CD8-positive, alpha-beta memory T cell (primary cell): Measurements from ENCODE around the gene SLCO4A1. TPM values are rescaled to one million over a fixed set of nuclear protein-coding genes. Genes with fewer than 3 reads are reported as not detected.

Experiments used
- CTCF ChIA-PET: fragments of 350-600 bp; sonication (Branson Sonifier 250); formaldehyde crosslinking; loops from one replicate; lab custom pipeline; 2021; ENCODE audit warnings: antibody characterized with exemption; lab: Charles Lee
- POLR2A ChIA-PET: fragments of 350-600 bp; sonication (Branson Sonifier 250); formaldehyde crosslinking; loops from one replicate; lab custom pipeline; 2021; ENCODE audit warnings: antibody characterized with exemption; lab: Charles Lee
- DNase-seq, 5 donors: peaks; one replicate each; pipeline versions ENCODE4 v3.0.0 to v3.0.0-alpha.2; 2020 to 2022; ENCODE audit warnings: mixed read lengths in 1 of 5
- H3K27ac ChIP-seq: one replicate; pipeline ENCODE4 v1.7.0; 2013; ENCODE audit warnings: low read depth, mild to moderate bottlenecking, low read length, moderate library complexity
- H3K27me3 ChIP-seq: 2 replicates; pipeline ENCODE4 v1.7.0; 2013; ENCODE audit warnings: low read length, mild to moderate bottlenecking; ENCODE audit not compliant: insufficient read depth, poor library complexity, severe bottlenecking
- H3K36me3 ChIP-seq: 2 replicates; pipeline ENCODE4 v1.7.0; 2013; ENCODE audit warnings: mild to moderate bottlenecking, low read length, moderate library complexity; ENCODE audit not compliant: insufficient read depth
- H3K4me1 ChIP-seq: 2 replicates; pipeline ENCODE4 v1.7.0; 2013; ENCODE audit warnings: mild to moderate bottlenecking, low read length, moderate library complexity; ENCODE audit not compliant: insufficient read depth
- H3K4me3 ChIP-seq: 2 replicates; pipeline ENCODE4 v1.7.0; 2013; ENCODE audit warnings: mild to moderate bottlenecking, low read length
- H3K9me3 ChIP-seq: 2 replicates; pipeline ENCODE4 v1.7.0; 2013; ENCODE audit warnings: mild to moderate bottlenecking, low read length
- H3K27ac Mint-ChIP-seq, 8 donors: one replicate each; pipeline ENCODE4 v1.8.0; 2020 to 2021; ENCODE audit warnings: mixed read lengths in 8 of 8, mild to moderate bottlenecking in 6 of 8, inconsistent platforms in 3 of 8, moderate library complexity in 3 of 8
- H3K27me3 Mint-ChIP-seq, 2 donors: one replicate each; pipeline ENCODE4 v1.8.0; 2020 to 2021; ENCODE audit warnings: mixed read lengths in 2 of 2, mild to moderate bottlenecking in 1 of 2, moderate library complexity in 1 of 2
- H3K36me3 Mint-ChIP-seq, 3 donors: one replicate each; pipeline ENCODE4 v1.8.0; 2020 to 2021; ENCODE audit warnings: mixed read lengths in 3 of 3, inconsistent platforms in 1 of 3, mild to moderate bottlenecking in 1 of 3
- H3K4me1 Mint-ChIP-seq, 3 donors: one replicate each; pipeline ENCODE4 v1.8.0; 2020 to 2021; ENCODE audit warnings: mixed read lengths in 3 of 3, inconsistent platforms in 1 of 3, mild to moderate bottlenecking in 1 of 3
- H3K4me3 Mint-ChIP-seq, 7 donors: one replicate each; pipeline ENCODE4 v1.8.0; 2020 to 2021; ENCODE audit warnings: mixed read lengths in 7 of 7, mild to moderate bottlenecking in 6 of 7, moderate library complexity in 4 of 7, inconsistent platforms in 2 of 7
- H3K9me3 Mint-ChIP-seq, 5 donors: one replicate each; pipeline ENCODE4 v1.8.0; 2020 to 2022; ENCODE audit warnings: mixed read lengths in 5 of 5, mild to moderate bottlenecking in 3 of 5, moderate library complexity in 2 of 5, inconsistent platforms in 1 of 5
- polyA plus RNA-seq: library from polyadenylated mRNA; unstranded; fragments of 300-500 nt; fragmentation: Illumina TruSeq; gene quantifications from one replicate; pipeline ENCODE4 v1.2.3, GENCODE V29; 2021
- total RNA-seq, 2 experiments: library from RNA; stranded (reverse); gene quantifications; one replicate each; pipeline ENCODE4 v1.2.3, GENCODE V29; 2021

SLCO4A1 gene
- total and polyA plus RNA-seq, 3 experiments from 2014 or later: 0.47 to 44.9 (median 42.0) TPM

- no peak for DNase-seq
- Histone ChIP-seq H3K4me3 (no peak overlapping the region), H3K27me3 (peaks cover 8% of the 10 kb centered on the region), H3K27ac (no peak overlapping the region), H3K36me3 (no peaks in the 10 kb centered on the region), H3K4me1 (peaks cover 13% of the 10 kb centered on the region), H3K9me3 (no peaks in the 10 kb centered on the region)
- H3K36me3 Mint-ChIP-seq: no peaks in the 10 kb centered on the region
- H3K4me1 Mint-ChIP-seq: peaks cover 9 to 27% (median 16%) of the 10 kb centered on the region in 3 donors
- no peak overlapping the region for H3K4me3 Mint-ChIP-seq
- no peaks in the 10 kb centered on the region for H3K9me3 Mint-ChIP-seq
- ChIA-PET POLR2A (no interaction called here), CTCF (interaction anchor here (0.9 kb wide), 1 partner anchor 29 kb away, joined by 3 read pairs; no protein-coding TSS in a partner anchor)
- no peak overlapping the region for H3K27ac Mint-ChIP-seq
- H3K27me3 Mint-ChIP-seq: peaks cover 20 to 24% of the 10 kb centered on the region in 2 donors
These were observed 68.8 kb downstream of the SLCO4A1 start for GRCh38 chr20:62710886-62711702.

GRCh38 chr20:62711703-62712101, 69.4 kb downstream of the SLCO4A1 start:
- peaks cover 19% of the 10 kb centered on the region for H3K4me1 ChIP-seq
- Mint-ChIP-seq H3K4me1 (peaks cover 15 to 33% (median 21%) of the 10 kb centered on the region in 3 donors), H3K27ac (no peak overlapping the region), H3K9me3 (no peaks in the 10 kb centered on the region), H3K4me3 (no peak overlapping the region), H3K27me3 (peaks cover 22 to 23% of the 10 kb centered on the region in 2 donors), H3K36me3 (no peaks in the 10 kb centered on the region)
- no peak overlapping the region for H3K4me3 ChIP-seq
- no peaks in the 10 kb centered on the region for H3K36me3 ChIP-seq
- POLR2A ChIA-PET: no interaction called here
- H3K9me3 ChIP-seq: no peaks in the 10 kb centered on the region
- CTCF ChIA-PET: interaction anchor here (0.9 kb wide), 1 partner anchor 28 kb away, joined by 3 read pairs; no protein-coding TSS in a partner anchor
- DNase-seq: no peak
- peaks cover 8% of the 10 kb centered on the region for H3K27me3 ChIP-seq
- no peak overlapping the region for H3K27ac ChIP-seq

- Mint-ChIP-seq H3K27ac (no peak overlapping the region), H3K36me3 (no peaks in the 10 kb centered on the region), H3K27me3 (peaks cover 16 to 19% of the 10 kb centered on the region in 2 donors)
These were observed 70.3 kb downstream of the SLCO4A1 start for GRCh38 chr20:62712606-62713005.

GRCh38 chr20:62714006-62714405, 71.7 kb downstream of the SLCO4A1 start:
- Histone ChIP-seq H3K27me3 (peaks cover 8% of the 10 kb centered on the region), H3K27ac (no peak overlapping the region), H3K36me3 (no peaks in the 10 kb centered on the region), H3K9me3 (no peaks in the 10 kb centered on the region), H3K4me3 (no peak overlapping the region), H3K4me1 (peaks cover 20% of the 10 kb centered on the region)
- no peaks in the 10 kb centered on the region for H3K36me3 Mint-ChIP-seq
- ChIA-PET POLR2A (no interaction called here), CTCF (no interaction called here)
- no peak overlapping the region for H3K4me3 Mint-ChIP-seq
- H3K4me1 Mint-ChIP-seq: peaks cover 23 to 36% (median 25%) of the 10 kb centered on the region in 3 donors
- H3K27ac Mint-ChIP-seq: peak overlapping the region in 1 of 8 donors; percentile 44
- peaks cover 9 to 15% of the 10 kb centered on the region in 2 donors for H3K27me3 Mint-ChIP-seq
- no peak for DNase-seq
- H3K9me3 Mint-ChIP-seq: no peaks in the 10 kb centered on the region

More at GRCh38 chr20:62712606-62713005, 70.3 kb downstream of the SLCO4A1 start:
- Histone ChIP-seq H3K36me3 (no peaks in the 10 kb centered on the region), H3K4me3 (no peak overlapping the region), H3K4me1 (peaks cover 24% of the 10 kb centered on the region), H3K27me3 (peaks cover 8% of the 10 kb centered on the region), H3K9me3 (no peaks in the 10 kb centered on the region), H3K27ac (no peak overlapping the region)
- no peaks in the 10 kb centered on the region for H3K9me3 Mint-ChIP-seq
- DNase-seq: no peak
- no peak overlapping the region for H3K4me3 Mint-ChIP-seq
- H3K4me1 Mint-ChIP-seq: peaks cover 21 to 40% (median 24%) of the 10 kb centered on the region in 3 donors
- ChIA-PET POLR2A (no interaction called here), CTCF (interaction anchor here (1.1 kb wide), 1 partner anchor 28 kb away, joined by 3 read pairs; no protein-coding TSS in a partner anchor)

- H3K4me3 Mint-ChIP-seq: peak overlapping the region in 2 of 7 donors; percentile 21 to 46
- Histone ChIP-seq H3K27ac (no peak overlapping the region), H3K27me3 (peaks cover 5% of the 10 kb centered on the region), H3K4me3 (no peak overlapping the region), H3K9me3 (no peaks in the 10 kb centered on the region), H3K4me1 (peaks cover 20% of the 10 kb centered on the region), H3K36me3 (no peaks in the 10 kb centered on the region)
- H3K4me1 Mint-ChIP-seq: peaks cover 23 to 34% (median 25%) of the 10 kb centered on the region in 3 donors
- DNase-seq: no peak
- CTCF ChIA-PET: no interaction called here
- POLR2A ChIA-PET: no interaction called here
- H3K9me3 Mint-ChIP-seq: peaks cover 0 to 6% (median 4%) of the 10 kb centered on the region in 5 donors
- no peaks in the 10 kb centered on the region for H3K36me3 Mint-ChIP-seq
- peak overlapping the region in 4 of 8 donors; percentile 44 to 71 (median 68) for H3K27ac Mint-ChIP-seq
- peaks cover 9 to 16% of the 10 kb centered on the region in 2 donors for H3K27me3 Mint-ChIP-seq
These were observed 72.5 kb downstream of the SLCO4A1 start for GRCh38 chr20:62714799-62715198.

GRCh38 chr20:62715201-62715600, 72.9 kb downstream of the SLCO4A1 start:
- Mint-ChIP-seq H3K27ac (peak overlapping the region in 4 of 8 donors; percentile 44 to 95 (median 81)), H3K4me3 (no peak overlapping the region), H3K36me3 (no peaks in the 10 kb centered on the region), H3K27me3 (peaks cover 7 to 14% of the 10 kb centered on the region in 2 donors), H3K4me1 (peaks cover 23 to 32% (median 25%) of the 10 kb centered on the region in 3 donors), H3K9me3 (peaks cover under 1 to 8% (median 5%) of the 10 kb centered on the region in 5 donors)
- ChIA-PET POLR2A (no interaction called here), CTCF (interaction anchor here (1.1 to 1.7 kb wide), 2 partner anchors 76 to 79 kb away, joined by 3 read pairs; no protein-coding TSS in a partner anchor)
- Histone ChIP-seq H3K4me3 (no peak overlapping the region), H3K27ac (no peak overlapping the region), H3K4me1 (peaks cover 20% of the 10 kb centered on the region), H3K36me3 (no peaks in the 10 kb centered on the region), H3K9me3 (no peaks in the 10 kb centered on the region), H3K27me3 (peaks cover 1% of the 10 kb centered on the region)
- DNase-seq: no peak

- Histone ChIP-seq H3K4me1 (peaks cover 20% of the 10 kb centered on the region), H3K36me3 (no peaks in the 10 kb centered on the region), H3K27ac (no peak overlapping the region), H3K4me3 (peak overlapping the region; percentile 23), H3K27me3 (no peaks in the 10 kb centered on the region), H3K9me3 (peaks cover 1% of the 10 kb centered on the region)
- Mint-ChIP-seq H3K27ac (peak overlapping the region; percentile 11 to 95 (median 90)), H3K4me1 (peaks cover 23 to 28% (median 25%) of the 10 kb centered on the region in 3 donors), H3K27me3 (peaks cover 3 to 10% of the 10 kb centered on the region in 2 donors), H3K4me3 (peak overlapping the region in 6 of 7 donors; percentile 59 to 87 (median 78)), H3K36me3 (peaks cover 0 to 2% (median 0%) of the 10 kb centered on the region in 3 donors), H3K9me3 (peaks cover 6 to 18% (median 10%) of the 10 kb centered on the region in 5 donors)
- DNase-seq: peak; percentile 11 to 71 (median 29)
- POLR2A ChIA-PET: interaction anchor here (0.6 to 1.1 kb wide), 4 partner anchors 24 to 84 kb away, joined by 3 to 11 read pairs (median 4); no protein-coding TSS in a partner anchor
- CTCF ChIA-PET: interaction anchor here (0.6 to 1.7 kb wide), 8 partner anchors 8 to 92 kb away, joined by 3 to 5 read pairs (median 3); partner anchors contain the start of gene NTSR1
These were observed 74.1 kb downstream of the SLCO4A1 start for GRCh38 chr20:62716198-62716940.
